H1 (cell line): ENCODE data around the gene ELOVL2. TPM values are rescaled to one million over a fixed set of nuclear protein-coding genes. Genes with fewer than 3 reads are reported as not detected.

ENCODE experiments used
- CTCF ChIA-PET: fragments of 300-600 bp; sonication (Branson Sonifier 250); formaldehyde crosslinking; loops from one replicate; lab custom pipeline; 2021; ENCODE audit not compliant: partially characterized antibody; lab: Charles Lee
- POLR2A ChIA-PET: fragments of 300-600 bp; sonication (Branson Sonifier 250); formaldehyde crosslinking; loops from one replicate; lab custom pipeline; 2021; ENCODE audit warnings: inconsistent platforms; ENCODE audit not compliant: partially characterized antibody; lab: Charles Lee
- DNase-seq, 2 experiments: peaks; one replicate each; pipeline versions ENCODE4 v3.0.0 to v3.0.0-alpha.2; 2010 to 2022; ENCODE audit warnings: low spot score in 2 of 2, low read depth in 1 of 2, mixed read lengths in 1 of 2
- FAIRE-seq: peaks from 2 replicates; lab custom pipeline; 2011; peaks lifted over from hg19 to GRCh38; lab: Jason Lieb, UNC
- H2AFZ ChIP-seq: 2 replicates; pipeline ENCODE4 v1.8.1; 2012; ENCODE audit warnings: low read length, inconsistent platforms
- H2AK5ac ChIP-seq: 2 replicates; pipeline ENCODE4 v1.6.1; 2013; ENCODE audit warnings: low read depth, low read length
- H2BK120ac ChIP-seq: replicated peaks from 2 replicates; pipeline ENCODE3; 2013; ENCODE audit warnings: low read depth, low read length, inconsistent platforms
- H2BK12ac ChIP-seq: 2 replicates; pipeline ENCODE4 v1.6.1; 2013; ENCODE audit warnings: low read depth, low read length
- H2BK15ac ChIP-seq: 2 replicates; pipeline ENCODE4 v1.6.1; 2013; ENCODE audit warnings: low read length
- H2BK20ac ChIP-seq: 2 replicates; pipeline ENCODE4 v1.6.1; 2013; ENCODE audit warnings: low read length
- H2BK5ac ChIP-seq: 2 replicates; pipeline ENCODE4 v1.6.1; 2013; ENCODE audit warnings: low read depth, low read length
- H3K14ac ChIP-seq: 2 replicates; pipeline ENCODE4 v1.6.1; 2013; ENCODE audit warnings: inconsistent platforms; ENCODE audit not compliant: insufficient read length
- H3K18ac ChIP-seq: 2 replicates; pipeline ENCODE4 v1.6.1; 2013; ENCODE audit warnings: low read length; ENCODE audit errors: extremely low read depth
- H3K23ac ChIP-seq: 2 replicates; pipeline ENCODE4 v1.6.1; 2013; ENCODE audit warnings: inconsistent platforms; ENCODE audit not compliant: insufficient read length
- H3K23me2 ChIP-seq: 2 replicates; pipeline ENCODE4 v1.6.1; 2013; ENCODE audit warnings: low read depth, low read length
- H3K27ac ChIP-seq: 2 replicates; pipeline ENCODE4 v1.6.1; 2011; ENCODE audit warnings: low read depth, low read length, inconsistent platforms
- H3K27me3 ChIP-seq, 4 experiments: replicated peaks in 1 of 4; 1 replicate in 1 of 4; 2 replicates in 3 of 4; pipeline versions ENCODE4 v1.6.1 to v1.8.1; 2011 to 2013; ENCODE audit warnings: low read length in 3 of 4, mild to moderate bottlenecking in 3 of 4, inconsistent platforms in 2 of 4, mixed read lengths in 2 of 4, moderate library complexity in 1 of 4; ENCODE audit not compliant: control insufficient read depth in 3 of 4, insufficient read depth in 3 of 4; ENCODE audit errors: extremely low read depth in 1 of 4
- H3K36me3 ChIP-seq, 4 experiments: 2 replicates each; pipeline versions ENCODE4 v1.6.1 to v1.8.1; 2011 to 2013; ENCODE audit warnings: mild to moderate bottlenecking in 4 of 4, low read length in 3 of 4, moderate library complexity in 2 of 4, control low read depth in 1 of 4, inconsistent platforms in 1 of 4; ENCODE audit not compliant: insufficient read depth in 4 of 4, control insufficient read depth in 2 of 4
- H3K4ac ChIP-seq: replicated peaks from 2 replicates; pipeline ENCODE3; 2013; ENCODE audit warnings: low read length, low read depth, mixed read lengths, inconsistent platforms; ENCODE audit not compliant: insufficient read length
- H3K4me1 ChIP-seq, 4 experiments: replicated peaks in 1 of 4; 1 replicate in 1 of 4; 2 replicates in 3 of 4; pipeline versions ENCODE4 v1.6.1 to v1.8.1; 2011 to 2013; ENCODE audit warnings: low read length in 3 of 4, inconsistent platforms in 2 of 4, mixed read lengths in 1 of 4; ENCODE audit not compliant: insufficient read depth in 4 of 4, control insufficient read depth in 3 of 4
- H3K4me2 ChIP-seq, 2 experiments: 2 replicates each; pipeline versions ENCODE4 v1.6.1 to v1.8.1; 2011 to 2013; ENCODE audit warnings: low read depth in 2 of 2, low read length in 2 of 2, control low read depth in 1 of 2, inconsistent platforms in 1 of 2, mild to moderate bottlenecking in 1 of 2; ENCODE audit not compliant: insufficient read depth in 1 of 2
- H3K4me3 ChIP-seq, 4 experiments: fragments of 200-600, 300-600 bp in 1 of 4; sonication (generic), shearing (Covaris generic), sonication (Bioruptor Twin) in 1 of 4; 2 replicates each; pipeline versions ENCODE4 v1.5.1 to v1.8.1; 2011 to 2016; ENCODE audit warnings: low read length in 4 of 4, low read depth in 3 of 4, control low read depth in 2 of 4, inconsistent platforms in 2 of 4, mild to moderate bottlenecking in 2 of 4, mixed read lengths in 1 of 4, moderate library complexity in 1 of 4; ENCODE audit not compliant: insufficient read depth in 2 of 4; ENCODE audit errors: extremely low read depth in 1 of 4
- H3K56ac ChIP-seq: replicated peaks from 2 replicates; pipeline ENCODE3; 2013; ENCODE audit warnings: low read depth, mild to moderate bottlenecking, mixed read lengths, low read length, inconsistent platforms; ENCODE audit not compliant: insufficient read length
- H3K79me1 ChIP-seq: 2 replicates; pipeline ENCODE4 v1.6.1; 2013; ENCODE audit warnings: low read depth, low read length, control low read depth
- H3K79me2 ChIP-seq, 2 experiments: 2 replicates each; pipeline versions ENCODE4 v1.6.1 to v1.8.1; 2012 to 2013; ENCODE audit warnings: low read length in 2 of 2, mild to moderate bottlenecking in 2 of 2, inconsistent platforms in 1 of 2; ENCODE audit not compliant: insufficient read depth in 2 of 2, control insufficient read depth in 1 of 2
- H3K9ac ChIP-seq, 4 experiments: replicated peaks in 1 of 4; 1 replicate in 1 of 4; 2 replicates in 3 of 4; pipeline versions ENCODE4 v1.6.1 to v1.8.1; 2011 to 2013; ENCODE audit warnings: low read depth in 3 of 4, low read length in 3 of 4, control low read depth in 2 of 4, mild to moderate bottlenecking in 2 of 4, moderate library complexity in 2 of 4, inconsistent platforms in 1 of 4; ENCODE audit errors: extremely low read depth in 1 of 4
- H3K9me3 ChIP-seq, 2 experiments: 2 replicates each; pipeline versions ENCODE4 v1.6.1 to v1.8.1; 2012 to 2013; ENCODE audit warnings: mild to moderate bottlenecking in 2 of 2, moderate library complexity in 2 of 2, control low read depth in 1 of 2, inconsistent platforms in 1 of 2, low read depth in 1 of 2, low read length in 1 of 2, mixed read lengths in 1 of 2; ENCODE audit not compliant: insufficient read depth in 2 of 2
- H4K20me1 ChIP-seq, 2 experiments: replicated peaks in 1 of 2; 2 replicates each; pipeline versions ENCODE3 to v1.8.1; 2011 to 2013; ENCODE audit warnings: inconsistent platforms in 2 of 2, low read length in 2 of 2, mild to moderate bottlenecking in 1 of 2; ENCODE audit not compliant: insufficient read depth in 2 of 2, control insufficient read depth in 1 of 2
- H4K5ac ChIP-seq: 2 replicates; pipeline ENCODE4 v1.6.1; 2013; ENCODE audit warnings: low read length, low read depth, mixed read lengths, inconsistent platforms; ENCODE audit not compliant: insufficient read length
- H4K8ac ChIP-seq: 2 replicates; pipeline ENCODE4 v1.8.0; 2013; ENCODE audit warnings: mild to moderate bottlenecking, moderate library complexity, low read length, inconsistent platforms; ENCODE audit not compliant: insufficient read depth; ENCODE audit errors: extremely low read depth
- H4K91ac ChIP-seq: replicated peaks from 2 replicates; pipeline ENCODE3; 2013; ENCODE audit warnings: low read length, mixed read lengths, inconsistent platforms; ENCODE audit not compliant: insufficient read length
- WGBS, 2 experiments: shearing (Covaris generic) in 1 of 2; methylation state at CpG; one replicate each; pipeline versions ENCODE4 v1.1.6 to v1.1.7; 2013 to 2015; ENCODE audit warnings: low lambda C conversion rate in 2 of 2, mixed read lengths in 2 of 2, inconsistent platforms in 1 of 2, low coverage in 1 of 2, missing lambda C conversion rate in 1 of 2; ENCODE audit not compliant: insufficient replicate concordance in 2 of 2, insufficient coverage in 1 of 2, insufficient read length in 1 of 2; ENCODE audit errors: extremely low coverage in 1 of 2, missing lambda C conversion rate in 1 of 2; 5-methylcytosine and 5-hydroxymethylcytosine counted together
- polyA plus RNA-seq, 7 experiments: library from polyadenylated mRNA; depleted of rRNA in 3 of 7; stranded (reverse) in 5 of 7; unstranded in 2 of 7; fragments of >200 nt in 5 of 7; fragments of 200-250 nt in 2 of 7; gene quantifications; 1 replicate in 5 of 7; 2 replicates in 1 of 7; 4 replicates in 1 of 7; pipeline versions ENCODE4 v1.2.1 to v1.2.3, GENCODE V29; 2011 to 2013; ENCODE audit warnings: missing spikeins in 2 of 7, mixed read lengths in 2 of 7
- total RNA-seq: library from RNA; stranded (reverse); fragmentation: NEBNext Ultra II Directional; extraction: Animal tissue kit (Norgen Biotek cat#: 25700); gene quantifications from 2 replicates; pipeline ENCODE4 v1.2.1, GENCODE V29; 2021

ELOVL2 gene
- total and polyA plus RNA-seq, 2 of the 8 experiments (the other 6 are each of a cell fraction or from before 2014, with no cell fraction given), result 0.42 to 0.89 TPM

DNA sequence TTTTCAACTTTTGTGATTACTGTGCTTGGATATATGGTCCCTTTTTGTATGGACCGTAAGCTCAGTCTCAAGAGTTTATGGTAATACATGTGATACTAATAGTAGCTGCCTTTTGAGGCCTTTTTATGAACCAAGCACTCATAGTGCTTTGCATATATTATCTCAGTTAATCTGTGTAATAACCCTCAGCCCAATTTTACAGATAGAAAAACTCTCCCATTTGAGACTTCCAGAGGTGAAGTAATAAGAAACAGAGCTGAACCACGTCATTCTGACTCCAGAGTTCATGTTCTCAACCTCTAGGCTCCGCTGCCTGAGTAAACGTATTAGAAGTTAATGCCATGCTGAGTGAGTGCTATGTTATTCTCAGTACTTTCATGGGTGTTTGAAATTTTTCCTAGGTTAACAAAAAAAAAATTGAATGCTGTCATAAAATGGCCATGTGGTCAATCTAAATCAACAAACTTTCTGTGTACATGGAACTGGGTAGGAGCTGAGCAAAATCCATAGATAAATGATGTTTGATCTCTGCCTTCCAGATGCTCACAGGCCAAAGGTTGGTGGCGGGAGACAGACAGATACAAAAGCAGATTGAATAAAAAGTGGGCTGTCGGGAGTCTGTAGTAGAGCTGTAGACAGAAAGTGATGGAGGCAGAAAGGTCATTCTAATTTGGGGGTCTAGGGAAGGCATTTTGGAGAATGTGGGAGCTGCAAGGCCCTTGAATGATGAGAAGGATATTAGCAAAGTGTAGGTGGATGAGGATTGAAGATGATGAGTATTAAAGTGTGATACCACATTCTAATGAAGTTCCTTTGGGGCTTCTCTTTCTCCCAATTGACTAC, 22.6 kb upstream of the ELOVL2 start:
- H3K14ac ChIP-seq, result no peak overlapping the region
- no peak overlapping the region for H2BK5ac ChIP-seq
- no peak overlapping the region for H3K4me2 ChIP-seq
- POLR2A ChIA-PET, result interaction anchor here (0.7 kb wide), 1 partner anchor 115 kb away, joined by 3 read pairs; no protein-coding TSS in a partner anchor
- H3K23ac ChIP-seq, result no peak overlapping the region
- no peak overlapping the region for H2BK12ac ChIP-seq
- H3K9me3 ChIP-seq, result no peaks in the 10 kb centered on the region
- H3K18ac ChIP-seq, result no peak overlapping the region
- H3K79me1 ChIP-seq, result no peaks in the 10 kb centered on the region
- H2BK120ac ChIP-seq, result no peak overlapping the region
- CTCF ChIA-PET, result interaction anchor here (0.6 to 5.0 kb wide), 21 partner anchors 8 to 434 kb away, joined by 3 to 34 read pairs (median 3); no protein-coding TSS in a partner anchor
- no peaks in the 10 kb centered on the region for H3K36me3 ChIP-seq
- DNase-seq, result no peak
- WGBS, 2 experiments, result 90% methylated on average over 6 of the region's 6 CpGs; no CpG with 5 or more reads in 1 of the 2 experiments
- no peak for FAIRE-seq
- no peaks in the 10 kb centered on the region for H3K27me3 ChIP-seq
- H3K9ac ChIP-seq, result no peak overlapping the region
- no peak overlapping the region for H2AK5ac ChIP-seq
- no peaks in the 10 kb centered on the region for H4K20me1 ChIP-seq
- H4K8ac ChIP-seq, result no peak overlapping the region; the same call in 1 of the 2 replicates
- no peak overlapping the region for H2BK20ac ChIP-seq
- H3K4me3 ChIP-seq, result no peak overlapping the region
- no peak overlapping the region for H2BK15ac ChIP-seq
- no peak overlapping the region; the same call in 1 of the 2 replicates for H2AFZ ChIP-seq
- H4K5ac ChIP-seq, result no peak overlapping the region
- no peak overlapping the region for H3K27ac ChIP-seq
- H3K4me1 ChIP-seq, result no peaks in the 10 kb centered on the region
- no peaks in the 10 kb centered on the region for H3K23me2 ChIP-seq
- H3K79me2 ChIP-seq, result no peaks in the 10 kb centered on the region
- no peak overlapping the region for H4K91ac ChIP-seq
- H3K56ac ChIP-seq, result no peak overlapping the region
- no peak overlapping the region for H3K4ac ChIP-seq
